ENCODE measurements around the gene TULP4. TPM values are rescaled to one million over a fixed set of nuclear protein-coding genes. Genes with fewer than 3 reads are reported as not detected.

TULP4 gene
- total and polyA plus RNA-seq, 2 of the 8 experiments (the other 6 are each of a cell fraction or from before 2014, with no cell fraction given) = 7.7 to 51.6 TPM

DNA sequence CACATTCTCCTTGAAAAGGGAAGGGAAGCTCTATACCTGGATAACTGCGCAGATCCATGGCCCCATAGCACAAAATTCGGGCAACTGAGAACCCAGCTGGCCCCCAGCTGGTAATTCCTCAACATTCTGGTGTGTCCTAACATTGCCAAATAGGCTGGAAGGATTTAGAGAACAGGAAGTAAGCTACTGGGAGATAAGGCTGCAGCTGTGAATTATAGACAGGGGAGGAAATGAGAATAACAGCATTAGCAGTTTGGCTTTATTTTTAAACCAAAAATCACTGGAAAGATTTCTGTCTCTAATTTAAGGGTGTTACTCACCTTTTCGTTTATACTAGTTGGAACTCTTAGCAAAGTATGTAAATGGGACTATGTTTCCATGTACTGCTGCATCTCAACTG, 97.2 kb downstream of the TULP4 start:
- POLR2A ChIA-PET (ENCODE audit: partially characterized antibody) = no interaction called here
- no peak overlapping the region for H3K4me3 ChIP-seq (ENCODE audit: extremely low read depth in 1 of 4, insufficient read depth in 2 of 4, low read depth in 3 of 4, low read length in 4 of 4)

More for the DNA sequence above, 97.2 kb downstream of the TULP4 start:
- DNase-seq (ENCODE audit: low read depth in 1 of 2, low spot score in 2 of 2) (no peak), FAIRE-seq (no peak)
- no peak overlapping the region for H3K18ac ChIP-seq (ENCODE audit: extremely low read depth, low read length)
- H4K5ac ChIP-seq (ENCODE audit: insufficient read length, low read depth, low read length) = no peak overlapping the region
- H3K36me3 ChIP-seq (ENCODE audit: control insufficient read depth in 2 of 4, insufficient read depth in 4 of 4, low read length in 3 of 4) = peaks cover 0 to 2% (median 0%) of the 10 kb centered on the region in 4 experiments; a peak in 1 of 8 replicates
- no peak overlapping the region for H3K14ac ChIP-seq (ENCODE audit: insufficient read length)
- 88% methylated on average over 3 of the region's 3 CpGs; no CpG with 5 or more reads in 1 of the 2 experiments for WGBS, 2 experiments (ENCODE audit: extremely low coverage in 1 of 2, insufficient coverage in 1 of 2, insufficient read length in 1 of 2, insufficient replicate concordance in 2 of 2, low coverage in 1 of 2, low lambda C conversion rate in 2 of 2, missing lambda C conversion rate in 1 of 2)
- peaks cover 0 to 1% of the 10 kb centered on the region in 2 experiments for H4K20me1 ChIP-seq (replicated peaks in 1 of 2; ENCODE audit: control insufficient read depth in 1 of 2, insufficient read depth in 2 of 2, low read length in 2 of 2)
- H2BK20ac ChIP-seq (ENCODE audit: low read length) = no peak overlapping the region
- H3K4ac ChIP-seq (replicated peaks; ENCODE audit: insufficient read length, low read depth, low read length) = no peak overlapping the region
- H2AK5ac ChIP-seq (ENCODE audit: low read depth, low read length) = no peak overlapping the region
- no peaks in the 10 kb centered on the region for H3K23me2 ChIP-seq (ENCODE audit: low read depth, low read length)
- no peak overlapping the region for H4K91ac ChIP-seq (replicated peaks; ENCODE audit: insufficient read length, low read length)
- CTCF ChIA-PET (ENCODE audit: partially characterized antibody) = interaction anchor here (1.1 kb wide), 1 partner anchor 30 kb away, joined by 3 read pairs; no protein-coding TSS in a partner anchor
- no peak overlapping the region for H3K27ac ChIP-seq (ENCODE audit: low read depth, low read length)
- no peak overlapping the region for H4K8ac ChIP-seq (ENCODE audit: extremely low read depth, insufficient read depth, low read length)
- H2BK12ac ChIP-seq (ENCODE audit: low read depth, low read length) = no peak overlapping the region
- H2BK5ac ChIP-seq (ENCODE audit: low read depth, low read length) = no peak overlapping the region
- no peaks in the 10 kb centered on the region for H3K79me2 ChIP-seq (ENCODE audit: control insufficient read depth in 1 of 2, insufficient read depth in 2 of 2, low read length in 2 of 2)
- TF ChIP-seq RBBP5 (IDR thresholded peaks at IDR 0.05; ENCODE audit: borderline replicate concordance, low read depth, low read length) (no peak), ZNF274 (IDR thresholded peaks at IDR 0.05; ENCODE audit: borderline replicate concordance, extremely low read depth, low read length) (no peak), SIRT6 (IDR thresholded peaks at IDR 0.05; ENCODE audit: low read length) (no peak), CEBPB (IDR thresholded peaks at IDR 0.05; ENCODE audit: low read depth, low read length) (no peak), SIX5 (IDR thresholded peaks at IDR 0.05; ENCODE audit: low read depth, low read length) (no peak), POLR2A (IDR thresholded peaks at IDR 0.05; ENCODE audit: control extremely low read depth in 1 of 2, low read depth in 2 of 2, low read length in 2 of 2) (no peak), SIN3A (conservative IDR thresholded peaks at IDR 0.05 in 1 of 2, IDR thresholded peaks at IDR 0.05 in 1 of 2; ENCODE audit: low read depth in 1 of 2, low read length in 2 of 2) (no peak), ATF2 (IDR thresholded peaks at IDR 0.05; ENCODE audit: low read length) (no peak), SRF (IDR thresholded peaks at IDR 0.05; ENCODE audit: low read depth, low read length) (no peak), RFX5 (IDR thresholded peaks at IDR 0.05; ENCODE audit: borderline replicate concordance, low read depth, low read length) (no peak), CREB1 (IDR thresholded peaks at IDR 0.05) (no peak), KDM1A (IDR thresholded peaks at IDR 0.05; ENCODE audit: borderline replicate concordance, low read length) (no peak)
- H3K4me2 ChIP-seq (ENCODE audit: insufficient read depth in 1 of 2, low read depth in 2 of 2, low read length in 2 of 2) = no peak overlapping the region
- no peaks in the 10 kb centered on the region for H3K27me3 ChIP-seq (replicated peaks in 1 of 4; ENCODE audit: control insufficient read depth in 3 of 4, extremely low read depth in 1 of 4, insufficient read depth in 3 of 4, low read length in 3 of 4)
- no peaks in the 10 kb centered on the region for H3K9me3 ChIP-seq (ENCODE audit: insufficient read depth in 2 of 2, low read depth in 1 of 2, low read length in 1 of 2)
- no peak overlapping the region for H2BK15ac ChIP-seq (ENCODE audit: low read length)
- H3K56ac ChIP-seq (replicated peaks; ENCODE audit: insufficient read length, low read depth, low read length) = no peak overlapping the region
- no peaks in the 10 kb centered on the region; a peak in 2 of 7 replicates for H3K4me1 ChIP-seq (replicated peaks in 1 of 4; ENCODE audit: control insufficient read depth in 3 of 4, insufficient read depth in 4 of 4, low read length in 3 of 4)
- H2AFZ ChIP-seq (ENCODE audit: low read length) = no peak overlapping the region
- no peak overlapping the region for H3K9ac ChIP-seq (replicated peaks in 1 of 4; ENCODE audit: extremely low read depth in 1 of 4, low read depth in 3 of 4, low read length in 3 of 4)
- H3K23ac ChIP-seq (ENCODE audit: insufficient read length) = no peak overlapping the region
- H2BK120ac ChIP-seq (replicated peaks; ENCODE audit: low read depth, low read length) = no peak overlapping the region
- H3K79me1 ChIP-seq (ENCODE audit: low read depth, low read length) = no peaks in the 10 kb centered on the region
